KG1 (cell line): ENCODE results near the gene USP21.

Experiments used
- DNase-seq: peaks from one replicate; lab custom pipeline; 2025; lab: John Stamatoyannopoulos, UW

The USP21 gene

GRCh38 chr1:161193561-161194235 is 34.4 kb downstream of the USP21 start:
- no peak for DNase-seq

- no peak for DNase-seq
These were observed 35.9 kb downstream of the USP21 start for GRCh38 chr1:161195171-161195570.

- DNase-seq: no peak
These were observed 36.8 kb downstream of the USP21 start for GRCh38 chr1:161196111-161196510.

- no peak for DNase-seq
These were observed 37.5 kb downstream of the USP21 start for GRCh38 chr1:161196521-161197451.

GRCh38 chr1:161197560-161198193 is 38.4 kb downstream of the USP21 start:
- DNase-seq: no peak

- no peak for DNase-seq
These were observed 39.0 kb downstream of the USP21 start for GRCh38 chr1:161198194-161198896.

GRCh38 chr1:161198897-161199431 is 39.7 kb downstream of the USP21 start, which contains the start of gene ADAMTS4:
Gene ADAMTS4, minus strand, starts transcription at chr1:161199054. Its CDS starts 427 bp downstream, at chr1:161198627.
- DNase-seq: no peak

- no peak for DNase-seq
These were observed 40.3 kb downstream of the USP21 start for GRCh38 chr1:161199506-161200139.

- DNase-seq: peak; percentile 23
These were observed 41.2 kb downstream of the USP21 start for GRCh38 chr1:161200421-161200991.

GRCh38 chr1:161200992-161201835 is 41.9 kb downstream of the USP21 start:
- DNase-seq: no peak

- DNase-seq: peak; percentile 96
These were observed 42.8 kb downstream of the USP21 start, which contains the start of gene NDUFS2 for GRCh38 chr1:161201836-161202712. Gene NDUFS2, plus strand, starts transcription at chr1:161202367. Its CDS starts 19 bp downstream, at chr1:161202386.

- DNase-seq: no peak
These were observed 47.3 kb downstream of the USP21 start for GRCh38 chr1:161206411-161207140.

- no peak for DNase-seq
These were observed 47.9 kb downstream of the USP21 start for GRCh38 chr1:161207173-161207572.

GRCh38 chr1:161209790-161210409 is 50.6 kb downstream of the USP21 start:
- peak; percentile 49 for DNase-seq

GRCh38 chr1:161214369-161214768 is 55.1 kb downstream of the USP21 start:
- no peak for DNase-seq

- DNase-seq: no peak
These were observed 55.8 kb downstream of the USP21 start, which contains the start of gene FCER1G for GRCh38 chr1:161215076-161215475. Gene FCER1G, plus strand, starts transcription at chr1:161215295. Its CDS starts 27 bp downstream, at chr1:161215322.
